Common myeloid progenitor, CD34-positive (primary cell): ENCODE data around the gene NSL1.

Experiments
- CTCF ChIA-PET: fragments of 350-600 bp; sonication (Branson Sonifier 250); formaldehyde crosslinking; loops from one replicate; lab custom pipeline; 2021; ENCODE audit warnings: antibody characterized with exemption; lab: Charles Lee
- POLR2A ChIA-PET: fragments of 350-600 bp; sonication (Branson Sonifier 250); formaldehyde crosslinking; loops from one replicate; lab custom pipeline; 2021; ENCODE audit warnings: antibody characterized with exemption; lab: Charles Lee
- DNase-seq, 3 donors: peaks; one replicate each; pipeline versions ENCODE4 v3.0.0 to v3.0.0-alpha.2; 2013
- H3K27ac ChIP-seq, 2 experiments: 1 replicate in 1 of 2; 2 replicates in 1 of 2; pipeline ENCODE4 v1.7.0; 2013; ENCODE audit warnings: inconsistent platforms in 2 of 2, low read length in 2 of 2, mild to moderate bottlenecking in 2 of 2, low read depth in 1 of 2, moderate library complexity in 1 of 2; ENCODE audit not compliant: severe bottlenecking in 2 of 2, insufficient read depth in 1 of 2, poor library complexity in 1 of 2
- H3K27me3 ChIP-seq, 5 experiments: replicated peaks in 2 of 5; 1 replicate in 3 of 5; 2 replicates in 2 of 5; pipeline versions ENCODE4 v1.6.1 to v1.7.0; 2013; ENCODE audit warnings: low read length in 4 of 5, mild to moderate bottlenecking in 2 of 5, moderate library complexity in 2 of 5, inconsistent platforms in 1 of 5; ENCODE audit not compliant: insufficient read depth in 5 of 5, control insufficient read depth in 4 of 5
- H3K36me3 ChIP-seq, 4 experiments: 1 replicate in 2 of 4; 2 replicates in 2 of 4; pipeline versions ENCODE4 v1.6.1 to v1.7.0; 2013; ENCODE audit warnings: low read length in 3 of 4, control low read depth in 1 of 4, mild to moderate bottlenecking in 1 of 4; ENCODE audit not compliant: control insufficient read depth in 4 of 4, insufficient read depth in 4 of 4
- H3K4me1 ChIP-seq, 4 experiments: 1 replicate in 3 of 4; 2 replicates in 1 of 4; pipeline versions ENCODE4 v1.6.1 to v1.7.1; 2013; ENCODE audit warnings: low read length in 3 of 4, mild to moderate bottlenecking in 3 of 4, control low read depth in 1 of 4, inconsistent platforms in 1 of 4, moderate library complexity in 1 of 4; ENCODE audit not compliant: control insufficient read depth in 4 of 4, insufficient read depth in 4 of 4; ENCODE audit errors: control extremely low read depth in 1 of 4
- H3K4me3 ChIP-seq, 7 experiments: 1 replicate in 4 of 7; 2 replicates in 3 of 7; pipeline versions ENCODE4 v1.5.1 to v1.7.0; 2013; ENCODE audit warnings: mild to moderate bottlenecking in 7 of 7, low read length in 6 of 7, moderate library complexity in 6 of 7, inconsistent platforms in 2 of 7, low read depth in 2 of 7, control low read depth in 1 of 7; ENCODE audit not compliant: insufficient read depth in 4 of 7, control insufficient read depth in 1 of 7; ENCODE audit errors: extremely low read depth in 1 of 7
- H3K9me3 ChIP-seq, 5 experiments: 1 replicate in 4 of 5; 2 replicates in 1 of 5; pipeline versions ENCODE4 v1.6.1 to v1.7.1; 2013; ENCODE audit warnings: low read length in 4 of 5, mild to moderate bottlenecking in 2 of 5, inconsistent platforms in 1 of 5, low read depth in 1 of 5, moderate library complexity in 1 of 5; ENCODE audit not compliant: control insufficient read depth in 4 of 5, insufficient read depth in 2 of 5; ENCODE audit errors: control extremely low read depth in 1 of 5
- WGBS: methylation state at CpG from one replicate; pipeline ENCODE4 v1.1.5; 2013; ENCODE audit not compliant: insufficient coverage; 5-methylcytosine and 5-hydroxymethylcytosine counted together

Gene NSL1

DNA sequence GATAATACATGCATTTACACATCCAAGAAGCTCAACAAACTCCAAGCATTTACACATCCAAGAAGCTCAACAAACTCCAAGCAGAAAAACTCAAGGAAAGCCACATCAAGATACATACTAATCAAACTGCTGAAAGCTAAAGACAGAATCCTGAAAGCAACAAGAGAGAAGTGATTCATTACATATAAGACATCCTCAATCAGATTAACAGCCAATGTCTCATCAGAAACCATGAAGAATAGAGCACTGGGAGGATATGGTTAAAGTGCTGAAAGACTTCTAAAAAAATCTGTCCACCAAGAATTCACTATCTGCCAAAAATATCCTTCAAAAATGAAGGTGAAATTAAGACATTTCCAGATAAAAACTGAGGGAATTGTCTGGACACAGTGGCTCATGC is 46.3 kb downstream of the NSL1 start:
- Histone ChIP-seq H3K27me3 (no peaks in the 10 kb centered on the region), H3K27ac (no peak overlapping the region), H3K4me1 (peaks cover 0 to 4% (median 0%) of the 10 kb centered on the region in 4 experiments), H3K36me3 (peaks cover 2 to 15% (median 3%) of the 10 kb centered on the region in 4 experiments), H3K9me3 (peaks cover 0 to 9% (median 5%) of the 10 kb centered on the region in 5 experiments), H3K4me3 (no peak overlapping the region)
- CTCF ChIA-PET = interaction anchor here (1.1 to 1.8 kb wide), 3 partner anchors 10 to 80 kb away, joined by 3 to 7 read pairs (median 4); no protein-coding TSS in a partner anchor
- DNase-seq = no peak
- POLR2A ChIA-PET = no interaction called here

DNA sequence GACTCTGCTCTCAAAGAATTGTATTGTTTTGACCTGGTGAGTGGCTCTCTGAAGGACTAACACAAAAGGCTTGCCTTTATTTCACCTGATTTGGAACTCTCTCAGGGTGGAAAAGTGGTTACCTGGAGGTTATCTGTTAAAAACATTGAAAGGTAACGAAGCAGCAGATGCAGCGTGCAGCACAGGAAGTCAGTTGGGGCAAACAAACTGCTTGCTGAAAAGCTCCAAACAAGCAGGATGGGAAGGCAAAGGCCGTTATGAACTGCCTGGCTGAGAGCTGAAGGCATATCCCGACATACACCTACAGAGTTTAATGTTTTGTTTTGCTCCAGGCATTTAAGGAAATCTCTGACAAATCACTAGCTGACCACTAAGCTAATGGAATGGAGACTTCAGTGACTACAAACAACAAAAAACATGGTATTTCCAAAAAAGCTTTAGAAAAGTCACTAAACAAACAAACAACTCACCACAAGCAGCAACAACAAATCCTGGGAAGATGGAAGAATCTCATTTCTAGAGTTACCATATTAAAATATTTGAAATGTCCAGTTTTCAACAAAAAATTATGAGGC is 47.6 kb downstream of the NSL1 start:
- H3K27me3 ChIP-seq = no peaks in the 10 kb centered on the region
- 93% methylated on average over 4 of the region's 4 CpGs for WGBS
- ChIA-PET CTCF (interaction anchor here (1.4 to 1.8 kb wide), 2 partner anchors 11 to 79 kb away, joined by 4 to 7 read pairs; no protein-coding TSS in a partner anchor), POLR2A (no interaction called here)
- no peaks in the 10 kb centered on the region for H3K4me1 ChIP-seq
- no peak overlapping the region for H3K27ac ChIP-seq
- H3K4me3 ChIP-seq = no peak overlapping the region
- peaks cover 0 to 9% (median 5%) of the 10 kb centered on the region in 5 experiments for H3K9me3 ChIP-seq
- DNase-seq = no peak
- peaks cover 2 to 15% (median 3%) of the 10 kb centered on the region in 4 experiments for H3K36me3 ChIP-seq

DNA sequence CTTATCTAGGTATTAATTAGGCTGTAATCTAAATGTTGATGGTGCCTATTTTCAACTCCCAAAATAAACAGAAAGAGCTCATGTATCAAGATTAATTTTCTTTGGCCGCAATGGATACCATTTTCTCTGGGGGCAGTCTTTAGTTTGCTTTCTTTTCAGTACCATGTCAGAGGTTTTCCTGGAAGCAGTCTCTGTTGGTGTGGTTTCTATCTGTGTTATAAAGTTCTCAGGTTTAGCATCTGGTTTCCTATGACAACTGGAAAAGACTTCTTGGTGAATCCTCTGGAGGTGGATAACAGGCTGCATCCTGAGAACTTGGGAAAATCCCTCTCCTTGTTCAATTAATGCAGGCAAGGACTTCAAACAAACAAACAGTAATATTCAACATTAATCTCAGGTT is 53.2 kb downstream of the NSL1 start:
- no peak for DNase-seq
- ChIA-PET POLR2A (no interaction called here), CTCF (interaction anchor here (0.6 to 2.2 kb wide), 3 partner anchors 11 to 43 kb away, joined by 3 to 10 read pairs (median 3); no protein-coding TSS in a partner anchor)
- Histone ChIP-seq H3K4me1 (peaks cover 0 to 1% (median 0%) of the 10 kb centered on the region in 4 experiments), H3K9me3 (peaks cover 0 to 4% (median 0%) of the 10 kb centered on the region in 5 experiments), H3K4me3 (no peak overlapping the region), H3K27ac (no peak overlapping the region), H3K36me3 (peaks cover 0 to 11% (median 3%) of the 10 kb centered on the region in 4 experiments), H3K27me3 (no peaks in the 10 kb centered on the region)
- no CpG with 5 or more reads among the region's 1 CpG for WGBS

DNA sequence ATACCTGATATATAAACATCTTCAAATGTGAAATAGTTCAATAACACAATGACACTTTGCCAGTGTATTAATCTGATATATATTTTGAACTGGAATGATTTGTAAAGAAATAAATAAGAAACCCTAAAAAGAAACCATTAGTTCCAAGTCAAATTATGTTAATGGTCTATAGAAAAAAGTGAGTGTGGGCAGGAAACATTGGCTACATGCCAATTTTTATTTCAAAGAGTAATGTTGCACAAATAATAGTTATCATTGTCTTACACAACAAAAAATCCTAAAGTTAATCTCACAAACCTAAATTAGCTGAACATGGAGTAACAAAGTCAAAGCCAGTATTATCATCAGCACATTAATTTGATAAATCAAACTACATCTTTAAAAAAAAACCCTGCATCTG is 54.0 kb downstream of the NSL1 start:
- POLR2A ChIA-PET = no interaction called here
- H3K4me3 ChIP-seq = no peak overlapping the region
- CTCF ChIA-PET = interaction anchor here (0.6 to 2.2 kb wide), 6 partner anchors 12 to 66 kb away, joined by 3 to 10 read pairs (median 4); no protein-coding TSS in a partner anchor
- no peaks in the 10 kb centered on the region for H3K27me3 ChIP-seq
- H3K9me3 ChIP-seq = peaks cover 0 to 4% (median 0%) of the 10 kb centered on the region in 5 experiments
- no peak for DNase-seq
- H3K36me3 ChIP-seq = peaks cover 0 to 11% (median 3%) of the 10 kb centered on the region in 4 experiments
- no peak overlapping the region for H3K27ac ChIP-seq
- H3K4me1 ChIP-seq = peaks cover 0 to 1% (median 0%) of the 10 kb centered on the region in 4 experiments

DNA sequence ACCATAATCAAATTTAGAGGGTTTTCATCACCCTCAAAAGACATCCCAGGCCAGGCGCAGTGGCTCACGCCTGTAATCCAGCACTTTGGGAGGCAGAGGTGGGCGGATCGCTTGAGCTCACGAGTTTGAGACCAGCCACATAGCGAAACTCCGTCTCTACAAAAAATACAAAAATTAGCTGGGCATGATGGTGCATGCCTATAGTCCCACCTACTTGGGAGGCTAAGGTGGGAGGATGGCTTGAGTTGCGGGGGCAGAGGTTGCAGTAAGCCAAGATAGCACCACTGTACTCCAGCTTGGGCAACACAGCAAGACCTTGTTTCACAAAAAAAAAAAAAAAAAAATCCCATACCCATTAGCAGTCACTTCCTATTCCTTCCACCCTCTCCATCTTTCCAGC is 58.5 kb downstream of the NSL1 start:
- H3K9me3 ChIP-seq = no peaks in the 10 kb centered on the region
- POLR2A ChIA-PET = no interaction called here
- no peaks in the 10 kb centered on the region for H3K27me3 ChIP-seq
- H3K4me3 ChIP-seq = no peak overlapping the region
- H3K27ac ChIP-seq = no peak overlapping the region
- WGBS = 100% methylated on average over 8 of the region's 8 CpGs
- no peaks in the 10 kb centered on the region for H3K4me1 ChIP-seq
- H3K36me3 ChIP-seq = peaks cover 0 to 3% (median under 1%) of the 10 kb centered on the region in 4 experiments
- DNase-seq = no peak
- CTCF ChIA-PET = no interaction called here

DNA sequence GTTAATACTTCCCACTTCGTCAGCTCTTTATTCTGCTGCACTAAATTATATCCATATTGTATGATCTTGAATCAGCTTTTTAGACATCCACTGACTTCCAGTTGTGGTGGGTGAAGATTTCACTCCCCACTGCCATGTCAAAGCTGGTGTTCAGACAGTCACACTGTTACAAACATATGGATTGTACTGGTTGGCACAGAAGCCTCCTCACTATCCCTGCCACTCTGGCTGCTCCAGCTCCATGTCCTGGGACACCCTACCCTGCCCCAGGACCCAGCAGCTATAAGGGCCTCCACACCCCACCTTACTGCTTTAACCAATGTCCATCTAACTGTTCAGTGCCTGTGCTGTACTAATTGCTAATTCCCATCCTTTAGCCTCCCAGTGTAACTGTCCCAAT is 59.9 kb downstream of the NSL1 start:
- peaks cover 0 to 13% (median 4%) of the 10 kb centered on the region in 4 experiments for H3K4me1 ChIP-seq
- no peaks in the 10 kb centered on the region for H3K9me3 ChIP-seq
- no peak overlapping the region for H3K27ac ChIP-seq
- peaks cover 0 to 2% (median under 1%) of the 10 kb centered on the region in 4 experiments for H3K36me3 ChIP-seq
- DNase-seq = no peak
- H3K27me3 ChIP-seq = no peaks in the 10 kb centered on the region
- CTCF ChIA-PET = interaction anchor here (0.8 to 1.5 kb wide), 3 partner anchors 10 to 112 kb away, joined by 3 to 4 read pairs (median 3); no protein-coding TSS in a partner anchor
- POLR2A ChIA-PET = no interaction called here
- H3K4me3 ChIP-seq = no peak overlapping the region
- WGBS = 100% methylated on average over 1 of the region's 1 CpG

DNA sequence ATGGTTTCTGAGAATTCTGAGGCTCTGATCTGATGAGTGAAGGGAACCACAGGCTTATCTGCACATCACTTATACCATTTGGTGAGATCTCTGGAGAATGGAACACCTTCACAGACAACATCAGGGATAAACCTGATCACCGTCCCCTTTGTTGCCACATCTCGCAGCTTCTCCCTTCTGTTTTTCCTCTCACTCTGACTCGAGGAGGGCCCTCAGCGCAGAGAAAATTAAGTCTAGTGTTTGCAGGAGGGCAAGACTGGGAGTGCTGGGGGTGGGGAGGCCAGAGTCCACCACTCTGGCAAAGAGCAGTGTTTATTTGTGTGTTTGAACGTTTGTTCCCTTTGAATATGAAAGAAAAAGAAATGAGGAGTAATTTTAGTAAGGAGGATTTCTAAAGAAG is 63.0 kb downstream of the NSL1 start:
- Histone ChIP-seq H3K27ac (no peak overlapping the region), H3K4me1 (peaks cover 0 to 15% (median 5%) of the 10 kb centered on the region in 4 experiments), H3K36me3 (peaks cover 0 to 5% (median 3%) of the 10 kb centered on the region in 4 experiments), H3K27me3 (no peaks in the 10 kb centered on the region), H3K9me3 (no peaks in the 10 kb centered on the region), H3K4me3 (no peak overlapping the region)
- 92% methylated on average over 4 of the region's 5 CpGs for WGBS
- ChIA-PET CTCF (interaction anchor here (0.9 to 1.4 kb wide), 2 partner anchors 21 to 106 kb away, joined by 3 to 4 read pairs; no protein-coding TSS in a partner anchor), POLR2A (no interaction called here)
- no peak for DNase-seq
